Measurements from ENCODE around the gene NFATC1. TPM values are rescaled to one million over a fixed set of nuclear protein-coding genes. Genes with fewer than 3 reads are reported as not detected.

The NFATC1 gene
- total RNA-seq, 6 experiments from 2014 or later: 0.57 to 2.0 (median 0.89) TPM

DNA sequence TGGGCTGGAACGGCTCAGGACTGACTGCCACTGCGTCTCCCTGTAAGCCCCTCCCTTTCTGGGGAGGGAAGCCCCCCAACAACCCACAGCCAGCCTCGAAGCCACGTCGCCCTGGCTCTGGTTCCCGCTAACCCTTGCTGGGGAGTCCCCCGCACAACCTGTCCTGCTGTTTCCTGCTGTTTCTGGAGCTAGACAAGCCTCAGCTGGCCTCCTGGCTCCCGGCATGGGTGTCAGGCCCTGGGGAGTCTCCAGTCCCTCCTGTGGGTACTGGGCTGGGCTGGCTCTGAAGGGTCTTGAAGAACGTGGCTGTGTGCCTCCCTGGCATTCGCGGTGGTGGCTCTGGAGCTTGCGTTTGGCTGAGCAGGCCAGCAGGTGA, 20.9 kb downstream of the NFATC1 start:
- Mint-ChIP-seq H3K27me3 (ENCODE audit: insufficient read depth) (peaks cover 3% of the 10 kb centered on the region; the same call in 1 of the 2 replicates), H3K36me3 (ENCODE audit: low read depth) (peaks cover 4% of the 10 kb centered on the region; the same call in 1 of the 2 replicates), H3K9me3 (peaks cover 15% of the 10 kb centered on the region; the same call in 1 of the 2 replicates), H3K4me3 (no peak overlapping the region), H3K4me1 (ENCODE audit: low read depth) (no peaks in the 10 kb centered on the region), H3K27ac (no peak overlapping the region)
- DNase-seq: no peak
- TF ChIP-seq, protein P1, sequence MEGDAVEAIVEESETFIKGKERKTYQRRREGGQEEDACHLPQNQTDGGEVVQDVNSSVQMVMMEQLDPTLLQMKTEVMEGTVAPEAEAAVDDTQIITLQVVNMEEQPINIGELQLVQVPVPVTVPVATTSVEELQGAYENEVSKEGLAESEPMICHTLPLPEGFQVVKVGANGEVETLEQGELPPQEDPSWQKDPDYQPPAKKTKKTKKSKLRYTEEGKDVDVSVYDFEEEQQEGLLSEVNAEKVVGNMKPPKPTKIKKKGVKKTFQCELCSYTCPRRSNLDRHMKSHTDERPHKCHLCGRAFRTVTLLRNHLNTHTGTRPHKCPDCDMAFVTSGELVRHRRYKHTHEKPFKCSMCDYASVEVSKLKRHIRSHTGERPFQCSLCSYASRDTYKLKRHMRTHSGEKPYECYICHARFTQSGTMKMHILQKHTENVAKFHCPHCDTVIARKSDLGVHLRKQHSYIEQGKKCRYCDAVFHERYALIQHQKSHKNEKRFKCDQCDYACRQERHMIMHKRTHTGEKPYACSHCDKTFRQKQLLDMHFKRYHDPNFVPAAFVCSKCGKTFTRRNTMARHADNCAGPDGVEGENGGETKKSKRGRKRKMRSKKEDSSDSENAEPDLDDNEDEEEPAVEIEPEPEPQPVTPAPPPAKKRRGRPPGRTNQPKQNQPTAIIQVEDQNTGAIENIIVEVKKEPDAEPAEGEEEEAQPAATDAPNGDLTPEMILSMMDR (IDR thresholded peaks at IDR 0.05): no peak

DNA sequence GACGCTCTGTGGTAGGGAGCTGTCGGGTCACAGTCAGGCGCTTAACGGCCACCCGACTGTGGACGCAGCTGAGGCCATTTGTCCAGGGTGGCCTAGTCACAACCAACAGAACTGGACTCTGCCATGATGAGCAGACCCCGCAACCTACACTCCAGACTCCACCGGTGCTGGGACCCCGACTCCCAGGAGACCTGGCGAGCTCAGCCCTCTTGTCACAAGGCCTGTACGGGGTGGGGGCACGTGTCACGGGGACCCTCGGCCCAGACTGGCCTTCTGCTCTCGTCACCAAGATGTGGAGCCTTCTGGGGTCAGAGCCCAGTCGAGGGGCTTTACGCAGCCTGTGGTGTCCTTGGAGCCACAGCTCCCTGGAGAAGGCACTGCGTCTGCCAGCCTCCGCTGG, 22.5 kb downstream of the NFATC1 start:
- Mint-ChIP-seq H3K4me1 (ENCODE audit: low read depth) (no peaks in the 10 kb centered on the region), H3K27me3 (ENCODE audit: insufficient read depth) (peaks cover 5% of the 10 kb centered on the region), H3K9me3 (peaks cover 13% of the 10 kb centered on the region; the same call in 1 of the 2 replicates), H3K27ac (no peak overlapping the region), H3K4me3 (no peak overlapping the region), H3K36me3 (ENCODE audit: low read depth) (peaks cover 4% of the 10 kb centered on the region; the same call in 1 of the 2 replicates)
- TF ChIP-seq, protein P1 (IDR thresholded peaks at IDR 0.05): no peak
- no peak for DNase-seq

DNA sequence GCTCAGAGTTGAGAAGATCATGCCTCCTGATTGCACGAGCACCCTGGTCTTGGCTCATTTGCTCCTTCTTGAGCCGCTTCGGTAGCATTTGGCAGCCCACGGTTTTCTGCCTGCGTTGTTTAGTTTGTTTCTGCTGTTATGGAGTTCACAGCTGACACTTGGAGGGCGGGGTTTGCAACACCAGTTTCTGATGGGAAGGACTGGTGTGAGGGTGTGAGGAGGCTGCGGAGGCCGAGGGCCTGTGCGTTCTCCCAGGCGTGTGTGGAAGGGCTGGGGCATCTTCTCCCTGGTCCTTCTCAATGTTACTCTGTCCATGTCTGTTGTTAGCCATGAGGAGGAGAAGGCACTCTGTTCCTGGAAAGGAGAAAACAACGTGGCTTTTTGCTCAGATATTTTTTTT, 22.9 kb downstream of the NFATC1 start:
- Mint-ChIP-seq H3K4me3 (no peak overlapping the region), H3K36me3 (ENCODE audit: low read depth) (peaks cover 4% of the 10 kb centered on the region; the same call in 1 of the 2 replicates), H3K4me1 (ENCODE audit: low read depth) (no peaks in the 10 kb centered on the region), H3K27ac (no peak overlapping the region), H3K27me3 (ENCODE audit: insufficient read depth) (peaks cover 5% of the 10 kb centered on the region), H3K9me3 (peaks cover 9% of the 10 kb centered on the region; the same call in 1 of the 2 replicates)
- no peak for DNase-seq
- TF ChIP-seq, protein P1 (IDR thresholded peaks at IDR 0.05): no peak

DNA sequence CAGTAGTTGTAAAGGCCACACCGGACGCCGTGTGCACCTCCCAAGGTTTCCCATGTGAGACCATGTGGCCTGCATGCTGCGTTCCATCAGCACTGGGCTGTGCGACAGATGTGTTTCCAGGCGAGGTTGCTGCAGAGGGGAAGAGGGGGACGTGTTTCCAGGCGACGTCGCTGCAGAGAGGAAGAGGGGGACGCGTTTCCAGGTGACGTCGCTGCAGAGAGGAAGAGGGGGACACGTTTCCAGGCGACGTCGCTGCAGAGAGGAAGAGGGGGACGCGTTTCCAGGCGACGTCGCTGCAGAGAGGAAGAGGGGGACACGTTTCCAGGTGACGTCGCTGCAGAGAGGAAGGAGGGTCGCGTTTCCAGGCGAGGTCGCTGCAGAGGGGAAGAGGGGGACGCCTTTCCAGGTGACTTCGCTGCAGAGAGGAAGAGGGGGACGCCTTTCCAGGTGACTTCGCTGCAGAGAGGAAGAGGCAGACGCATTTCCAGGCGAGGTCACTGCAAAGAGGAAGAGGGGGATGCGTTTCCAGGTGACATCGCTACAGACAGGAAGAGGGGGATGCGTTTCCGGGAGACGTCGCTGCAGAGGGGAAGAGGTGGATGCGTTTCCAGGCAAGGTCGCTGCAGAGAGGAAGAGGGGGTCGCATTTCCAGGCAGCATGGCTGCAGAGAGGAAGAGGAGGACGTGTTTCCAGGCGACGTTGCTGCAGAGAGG, 24.5 kb downstream of the NFATC1 start:
- peaks cover 14% of the 10 kb centered on the region for H3K36me3 Mint-ChIP-seq (ENCODE audit: low read depth)
- no peak overlapping the region for H3K27ac Mint-ChIP-seq
- peaks cover 20% of the 10 kb centered on the region for H3K9me3 Mint-ChIP-seq
- no peak overlapping the region for H3K4me3 Mint-ChIP-seq
- TF ChIP-seq, protein P1 (IDR thresholded peaks at IDR 0.05): no peak
- H3K27me3 Mint-ChIP-seq (ENCODE audit: insufficient read depth): peaks cover 7% of the 10 kb centered on the region
- no peak for DNase-seq
- H3K4me1 Mint-ChIP-seq (ENCODE audit: low read depth): no peaks in the 10 kb centered on the region

DNA sequence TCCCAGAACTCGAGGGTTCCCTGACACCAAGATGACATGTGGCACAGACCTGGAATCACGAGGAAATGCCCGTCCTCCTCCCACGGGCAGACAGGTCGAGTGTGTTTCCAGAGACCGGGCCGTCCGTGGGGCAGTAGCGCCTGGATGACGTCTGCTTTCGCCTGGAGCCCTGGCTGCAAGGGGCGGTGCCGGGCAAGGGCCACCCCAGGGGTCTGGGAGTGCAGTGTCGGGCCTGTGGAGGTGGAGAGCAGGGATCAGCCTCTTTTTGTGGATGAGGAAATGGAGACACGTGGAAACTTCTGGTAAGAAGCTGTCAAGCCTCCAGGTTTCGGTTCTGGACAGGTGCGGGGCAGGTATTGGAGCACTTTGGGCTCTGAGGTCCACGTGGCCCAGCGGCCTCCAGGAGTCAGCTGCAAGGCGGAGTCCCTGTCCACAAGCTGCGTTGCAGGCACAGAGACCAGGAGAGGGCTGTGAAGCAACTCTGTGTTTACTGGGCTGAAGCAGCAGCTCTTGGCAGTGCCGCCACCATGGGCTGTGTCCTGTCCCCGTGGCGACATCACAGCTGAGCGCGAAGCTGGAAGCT, 25.6 kb downstream of the NFATC1 start:
- Mint-ChIP-seq H3K4me1 (ENCODE audit: low read depth) (no peaks in the 10 kb centered on the region), H3K27me3 (ENCODE audit: insufficient read depth) (peaks cover 8% of the 10 kb centered on the region), H3K27ac (no peak overlapping the region), H3K9me3 (peaks cover 26% of the 10 kb centered on the region), H3K4me3 (no peak overlapping the region), H3K36me3 (ENCODE audit: low read depth) (peaks cover 19% of the 10 kb centered on the region)
- TF ChIP-seq, protein P1 (IDR thresholded peaks at IDR 0.05): no peak
- DNase-seq: no peak

Data from HFFc6 (cell line).